HG02678 (cell line): ENCODE measurements around the gene CDT1.
A peak's percentile ranks its signal among the peaks of the same experiment; 100 is the strongest.

Experiments
- ATAC-seq: cut with Tn5 transposase; IDR thresholded peaks from one replicate; pipeline ENCODE4 v1.9.1; 2021; ENCODE audit warnings: mild to moderate bottlenecking, moderate library complexity; ENCODE audit not compliant: unreplicated experiment

CDT1 gene

DNA sequence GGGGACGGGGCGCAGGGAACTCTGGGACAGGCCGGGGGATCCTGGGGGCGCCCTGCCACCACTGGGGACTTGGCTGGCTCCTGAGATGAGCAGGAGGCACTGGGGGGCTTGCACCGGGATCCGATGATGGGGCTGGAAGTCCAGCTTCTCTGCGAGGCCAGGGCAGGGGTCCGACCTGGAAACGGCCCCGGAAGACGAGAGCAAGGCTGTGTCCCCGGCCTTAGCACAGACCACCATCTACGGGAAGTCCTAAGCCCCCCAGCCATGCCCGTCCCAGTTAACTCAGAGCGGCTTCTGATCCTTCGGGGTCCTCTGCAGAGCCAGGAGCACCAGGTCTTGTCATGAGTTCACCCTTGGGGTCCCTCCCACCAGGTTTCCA is 573 bp downstream of the CDT1 start:
- no peak for ATAC-seq

DNA sequence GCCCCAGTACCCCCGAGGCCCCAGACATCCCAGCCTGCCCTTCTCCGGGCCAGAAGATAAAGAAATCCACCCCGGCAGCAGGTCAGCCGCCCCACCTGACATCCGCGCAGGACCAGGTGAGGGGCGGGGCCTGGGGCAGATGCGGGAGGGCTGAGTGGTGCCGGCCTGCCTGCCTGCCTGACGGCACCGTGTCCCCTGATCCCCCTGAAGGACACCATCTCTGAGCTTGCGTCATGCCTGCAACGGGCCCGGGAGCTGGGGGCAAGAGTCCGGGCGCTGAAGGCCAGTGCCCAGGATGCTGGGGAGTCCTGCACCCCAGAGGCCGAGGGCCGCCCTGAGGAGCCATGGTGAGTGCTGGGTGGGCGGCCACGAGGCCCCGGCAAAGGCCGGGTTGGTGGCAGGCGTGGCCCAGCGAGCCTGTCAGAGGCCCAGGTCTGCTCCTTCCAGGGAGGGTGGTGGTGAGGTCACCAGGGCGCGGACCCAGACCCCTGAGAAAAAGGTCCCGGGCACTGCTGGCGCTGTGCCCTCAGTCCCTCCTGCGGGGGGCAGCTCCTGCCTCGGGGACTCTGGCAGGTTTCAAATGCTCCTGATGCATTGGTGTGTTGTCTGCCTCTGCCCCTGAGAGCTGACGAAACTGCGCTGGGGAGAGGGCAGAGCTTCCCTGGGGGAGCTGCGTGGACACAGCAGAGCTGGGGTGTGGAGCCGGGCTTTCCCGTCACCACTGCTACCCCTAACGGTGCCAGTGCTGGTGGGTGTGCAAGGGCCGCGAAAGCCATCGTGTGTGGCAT is 1.2 kb downstream of the CDT1 start:
- no peak for ATAC-seq

DNA sequence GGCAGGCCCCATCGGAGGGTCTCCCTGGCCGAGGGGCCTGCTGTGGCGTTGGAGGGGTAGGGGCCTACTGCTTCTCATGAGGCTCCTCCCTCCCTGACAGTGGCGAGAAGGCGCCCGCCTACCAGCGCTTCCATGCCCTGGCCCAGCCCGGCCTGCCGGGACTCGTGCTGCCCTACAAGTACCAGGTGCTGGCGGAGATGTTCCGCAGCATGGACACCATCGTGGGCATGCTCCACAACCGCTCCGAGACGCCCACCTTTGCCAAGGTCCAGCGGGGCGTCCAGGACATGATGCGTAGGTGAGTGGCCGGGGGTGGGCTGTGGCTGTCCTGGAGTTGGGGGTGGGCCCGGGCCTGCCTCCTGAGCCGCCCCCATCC is 1.7 kb downstream of the CDT1 start:
- ATAC-seq, result no peak

- no peak for ATAC-seq
These were observed 2.4 kb downstream of the CDT1 start for GRCh38 chr16:88805887-88806393.

DNA sequence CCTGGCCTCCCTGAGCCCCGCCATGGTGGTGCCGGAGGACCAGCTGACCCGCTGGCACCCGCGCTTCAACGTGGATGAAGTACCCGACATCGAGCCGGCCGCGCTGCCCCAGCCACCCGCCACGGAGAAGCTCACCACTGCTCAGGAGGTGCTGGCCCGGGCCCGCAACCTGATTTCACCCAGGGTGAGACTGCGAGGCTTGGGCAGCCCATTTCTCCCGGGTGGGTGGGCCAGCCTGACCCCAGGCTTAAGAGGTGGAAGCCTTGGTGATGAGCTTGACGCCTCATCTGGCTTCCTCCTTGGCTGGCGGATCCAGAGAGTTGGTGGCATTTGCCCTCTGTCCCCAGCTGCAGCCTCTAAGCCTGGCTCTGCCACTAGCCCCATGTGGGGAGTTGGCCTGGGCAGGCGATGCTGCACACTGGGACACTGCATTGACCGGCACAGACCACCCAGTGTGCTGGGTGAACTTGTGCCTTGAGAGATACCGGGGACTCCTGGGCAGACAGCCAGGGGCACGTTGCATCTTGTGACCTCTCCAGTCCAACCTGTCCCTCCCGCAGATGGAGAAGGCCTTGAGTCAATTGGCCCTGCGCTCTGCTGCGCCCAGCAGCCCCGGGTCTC is 3.0 kb downstream of the CDT1 start:
- ATAC-seq, result no peak

- ATAC-seq, result no peak
These were observed 3.6 kb downstream of the CDT1 start for GRCh38 chr16:88807142-88807625.

GRCh38 chr16:88807626-88808453 is 4.3 kb downstream of the CDT1 start:
- no peak for ATAC-seq

- no peak for ATAC-seq
These were observed 5.6 kb downstream of the CDT1 start for GRCh38 chr16:88809068-88809675.

GRCh38 chr16:88809676-88810165 is 6.1 kb downstream of the CDT1 start:
- ATAC-seq, result no peak

GRCh38 chr16:88810166-88810911 is 6.8 kb downstream of the CDT1 start:
- ATAC-seq, result no peak

DNA sequence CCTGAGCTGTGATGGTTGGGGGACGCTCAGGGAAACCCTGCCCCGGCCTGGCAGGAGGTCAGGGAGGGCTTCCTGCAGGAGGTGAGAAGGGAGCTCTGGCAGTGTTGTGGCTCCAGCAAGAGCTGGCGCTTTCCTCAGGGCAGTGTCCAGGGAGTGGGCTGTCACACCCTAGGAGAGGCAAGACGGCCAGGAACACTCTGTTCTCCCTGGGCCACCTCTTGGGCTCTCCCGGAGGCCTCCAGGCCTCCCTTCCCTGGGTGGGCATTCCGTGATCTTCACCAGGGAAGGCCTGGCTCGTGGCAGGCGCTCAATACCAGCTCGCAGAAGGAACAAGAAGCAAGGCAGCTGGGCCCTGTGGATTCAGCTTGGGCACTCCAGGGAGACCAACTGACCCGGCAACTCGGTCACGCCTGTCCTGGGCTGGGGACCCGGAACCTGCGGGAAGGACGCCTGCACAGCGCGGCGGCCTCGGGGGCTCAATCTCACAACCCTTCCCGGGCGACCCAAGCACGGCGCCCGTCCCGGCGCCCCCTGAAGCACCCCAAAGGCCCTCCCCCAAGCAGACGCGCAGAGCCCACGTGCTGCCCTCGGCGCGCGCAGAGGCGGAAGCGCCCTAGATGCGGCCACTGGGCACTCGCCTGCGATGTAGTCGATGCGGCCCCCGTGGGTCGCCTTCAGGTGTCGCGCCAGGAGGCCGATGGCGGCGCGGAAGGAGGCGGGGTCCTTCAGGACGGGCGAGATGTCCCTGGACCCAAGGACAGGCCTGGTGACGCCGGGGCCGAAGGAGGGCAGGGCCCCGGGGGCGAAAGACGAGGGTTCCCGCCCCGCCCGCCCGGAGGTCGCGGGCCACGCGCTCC is 7.6 kb downstream of the CDT1 start:
- peak; percentile 45 for ATAC-seq

DNA sequence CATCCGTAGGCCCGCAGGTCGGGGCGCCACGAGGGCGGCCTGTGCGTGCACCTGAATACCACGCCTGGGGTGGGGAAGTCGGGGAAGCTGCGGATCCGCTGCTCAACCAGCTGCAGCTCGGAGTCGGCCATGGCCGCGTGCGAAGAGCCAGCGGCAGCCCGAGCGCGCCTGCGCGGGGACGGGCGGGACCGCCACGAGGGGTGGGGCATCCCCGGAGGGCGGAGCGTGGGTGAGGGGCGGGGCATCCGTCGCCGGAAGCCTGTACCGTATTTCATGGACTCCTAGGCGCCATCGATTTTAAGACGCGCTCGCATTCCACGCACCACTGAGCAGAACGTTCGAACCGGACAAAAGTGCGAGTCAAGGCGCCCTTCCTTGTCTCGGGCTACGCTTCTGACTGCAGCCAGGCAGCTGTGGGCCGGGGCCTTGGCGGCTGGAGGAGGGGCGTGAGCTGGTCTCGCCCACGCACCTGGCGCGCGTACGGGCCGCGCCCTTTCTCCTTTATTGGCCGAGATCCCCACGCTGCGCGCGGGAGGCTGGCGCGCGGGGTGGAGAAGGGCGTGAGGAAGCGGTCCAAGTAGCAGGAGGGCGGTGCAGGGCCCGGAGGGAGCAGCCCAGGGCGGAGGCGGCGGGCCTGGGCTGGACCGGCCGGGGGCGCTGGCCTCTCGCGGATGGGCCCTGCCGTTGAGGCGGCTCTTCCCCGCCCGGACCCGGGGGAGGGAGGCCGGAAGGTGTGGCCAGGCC is 8.4 kb downstream of the CDT1 start, which contains the start of gene APRT:
TSS of gene APRT (minus strand) at position 160 of the 744 bp plus-strand sequence. CDS start at position 131, 29 bp downstream.
- ATAC-seq, result peak; percentile 85

- no peak for ATAC-seq
These were observed 9.1 kb downstream of the CDT1 start for GRCh38 chr16:88812513-88813268.

- no peak for ATAC-seq
These were observed 9.9 kb downstream of the CDT1 start for GRCh38 chr16:88813269-88814143.

DNA sequence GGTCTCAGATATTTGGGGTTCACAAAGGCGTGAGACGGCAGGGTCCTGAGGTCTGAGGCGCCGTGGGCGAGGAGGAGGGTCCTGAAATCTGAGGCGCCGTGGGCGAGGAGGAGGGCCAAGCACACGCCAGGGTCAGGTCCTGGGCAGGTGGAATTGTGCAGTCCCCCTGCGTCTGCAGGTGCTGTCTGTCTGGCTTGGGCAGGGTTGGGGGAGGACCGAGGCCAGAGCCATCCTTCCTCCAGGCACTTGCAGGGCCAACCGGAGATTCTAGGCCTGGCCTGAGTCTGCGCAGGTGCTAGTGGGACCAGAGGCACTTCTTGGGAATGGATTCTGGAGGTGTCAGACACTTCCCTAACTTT is 10.5 kb downstream of the CDT1 start:
- no peak for ATAC-seq

GRCh38 chr16:88815227-88815626 is 11.6 kb downstream of the CDT1 start:
- ATAC-seq, result no peak
